PC-9 (cell line): ENCODE data around the gene ANKRD13A. TPM values are rescaled to one million over a fixed set of nuclear protein-coding genes. Genes with fewer than 3 reads are reported as not detected.

ENCODE experiments used
- BruUV-seq: library from RNA; stranded (reverse); fragments of 400-500 nt; replicated peaks from 2 replicates; lab custom pipeline; 2021; lab: Mats Ljungman, UMichigan
- CTCF ChIA-PET: fragments of 300-600 bp; sonication (Branson Sonifier 250); formaldehyde crosslinking; loops from one replicate; lab custom pipeline; 2022; ENCODE audit warnings: antibody characterized with exemption; lab: Charles Lee
- POLR2A ChIA-PET: fragments of 300-600 bp; sonication (Branson Sonifier 250); formaldehyde crosslinking; loops from one replicate; lab custom pipeline; 2022; ENCODE audit warnings: antibody characterized with exemption; ENCODE audit not compliant: unreplicated experiment; lab: Charles Lee
- DNase-seq, 2 experiments: peaks; one replicate each; pipeline versions ENCODE4 v3.0.0 to v3.0.0-alpha.2; 2015 to 2022; ENCODE audit warnings: mixed read lengths in 1 of 2
- H2AFZ ChIP-seq: fragments of 200-600 bp; sonication (generic); 2 replicates; pipeline ENCODE4 v1.8.1; 2017; ENCODE audit warnings: antibody characterized with exemption
- H3F3A ChIP-seq: fragments of 200-600 bp; sonication (generic); 2 replicates; pipeline ENCODE4 v1.8.1; 2017; ENCODE audit warnings: antibody characterized with exemption, mild to moderate bottlenecking, low read depth; ENCODE audit not compliant: insufficient read depth
- H3K27ac ChIP-seq: fragments of 200-600 bp; sonication (generic); 2 replicates; pipeline ENCODE4 v1.6.1; 2016; ENCODE audit warnings: mixed run types
- H3K27me3 ChIP-seq: fragments of 200-600 bp; sonication (generic); 2 replicates; pipeline ENCODE4 v1.6.1; 2016; ENCODE audit warnings: low read depth, mixed run types; ENCODE audit not compliant: insufficient read depth
- H3K36me3 ChIP-seq: fragments of 200-600 bp; sonication (generic); 2 replicates; pipeline ENCODE4 v1.6.1; 2016; ENCODE audit warnings: low read depth, mixed run types
- H3K4me1 ChIP-seq: fragments of 200-600 bp; sonication (generic); replicated peaks from 2 replicates; pipeline ENCODE4 v1.6.1; 2016; ENCODE audit warnings: mixed run types; ENCODE audit not compliant: insufficient read depth
- H3K4me2 ChIP-seq: fragments of 200-600 bp; sonication (generic); 2 replicates; pipeline ENCODE4 v1.6.1; 2017; ENCODE audit warnings: mixed run types
- H3K4me3 ChIP-seq: fragments of 200-600 bp; sonication (generic); 2 replicates; pipeline ENCODE4 v1.6.1; 2016; ENCODE audit warnings: mixed run types
- H3K79me2 ChIP-seq: fragments of 200-600 bp; sonication (generic); 2 replicates; pipeline ENCODE4 v1.6.1; 2017; ENCODE audit warnings: low read depth, mixed run types
- H3K9me2 ChIP-seq: fragments of 200-600 bp; sonication (generic); 2 replicates; pipeline ENCODE4 v1.8.1; 2017; ENCODE audit warnings: mild to moderate bottlenecking; ENCODE audit not compliant: insufficient read depth
- H3K9me3 ChIP-seq: fragments of 200-600 bp; sonication (generic); 2 replicates; pipeline ENCODE4 v1.8.1; 2016; ENCODE audit warnings: low read depth; ENCODE audit not compliant: insufficient read depth
- H4K20me1 ChIP-seq: fragments of 200-600 bp; sonication (generic); 2 replicates; pipeline ENCODE4 v1.8.1; 2017; ENCODE audit not compliant: insufficient read depth
- CTCF ChIP-seq: fragments of 200-600 bp; sonication (generic); conservative IDR thresholded peaks from 2 replicates; pipeline ENCODE4 v1.6.1; 2017; ENCODE audit warnings: mixed run types, antibody characterized with exemption, mild to moderate bottlenecking, moderate library complexity
- EZH2 ChIP-seq: fragments of 200-600 bp; sonication (generic); IDR thresholded peaks from 2 replicates; pipeline ENCODE4 v1.8.0; 2017; ENCODE audit warnings: antibody characterized with exemption, low read depth
- intact Hi-C: fragments of 100-400 bp; cut with micrococcal nuclease; formaldehyde crosslinking; loops from one replicate; pipeline ENCODE4 v1.10.0; 2022; ENCODE audit not compliant: unreplicated experiment
- total RNA-seq: library from RNA; stranded (reverse); gene quantifications from 2 replicates; pipeline ENCODE4 v1.2.3, GENCODE V29; 2021

ANKRD13A gene
- total RNA-seq, 1 experiment from 2014 or later, result 66.9 TPM

GRCh38 chr12:109961201-109961600, 38.0 kb upstream of the ANKRD13A start:
- H3K27ac ChIP-seq, result no peak overlapping the region
- intact Hi-C loops, result no loop called here
- H3K9me3 ChIP-seq, result no peaks in the 10 kb centered on the region
- H3K79me2 ChIP-seq, result no peaks in the 10 kb centered on the region
- H3K27me3 ChIP-seq, result no peaks in the 10 kb centered on the region
- 0 out of 2 replicates have a peak, but pooled peaks cover 10% of the 10 kb centered on the region for H3F3A ChIP-seq
- no peaks in the 10 kb centered on the region for H4K20me1 ChIP-seq
- no peak overlapping the region for H3K4me2 ChIP-seq
- no peak overlapping the region for H3K4me3 ChIP-seq
- ChIA-PET POLR2A (no interaction called here), CTCF (no interaction called here)
- H3K36me3 ChIP-seq, result peaks cover 16% of the 10 kb centered on the region
- BruUV-seq, result no TSS peak
- H2AFZ ChIP-seq, result no peak overlapping the region
- H3K4me1 ChIP-seq, result no peaks in the 10 kb centered on the region; the same call in 1 of the 2 replicates
- no peak for TF ChIP-seq EZH2
- no peak for TF ChIP-seq CTCF
- no peak for DNase-seq
- no peaks in the 10 kb centered on the region for H3K9me2 ChIP-seq

- no peaks in the 10 kb centered on the region for H3K9me3 ChIP-seq
- POLR2A ChIA-PET, result no interaction called here
- no peak overlapping the region for H3K27ac ChIP-seq
- peaks cover 16% of the 10 kb centered on the region for H3K36me3 ChIP-seq
- TF ChIP-seq CTCF (no peak), EZH2 (no peak)
- peaks cover 12% of the 10 kb centered on the region; the same call in 1 of the 2 replicates for H3F3A ChIP-seq
- intact Hi-C loops, result no loop called here
- H3K9me2 ChIP-seq, result no peaks in the 10 kb centered on the region
- no peaks in the 10 kb centered on the region for H3K27me3 ChIP-seq
- H4K20me1 ChIP-seq, result no peaks in the 10 kb centered on the region
- peaks cover 4% of the 10 kb centered on the region; the same call in 1 of the 2 replicates for H3K4me1 ChIP-seq
- no TSS peak for BruUV-seq
- no peak overlapping the region for H3K4me3 ChIP-seq
- no peak overlapping the region for H3K4me2 ChIP-seq
- no peak overlapping the region for H2AFZ ChIP-seq
- no peak for DNase-seq
- CTCF ChIA-PET, result no interaction called here
- no peaks in the 10 kb centered on the region for H3K79me2 ChIP-seq
Measured at GRCh38 chr12:109961612-109962011, 37.6 kb upstream of the ANKRD13A start.

- intact Hi-C loops, result no loop called here
- Histone ChIP-seq H3K4me3 (no peak overlapping the region), H3K4me1 (peaks cover 12% of the 10 kb centered on the region), H3K9me2 (no peaks in the 10 kb centered on the region), H2AFZ (no peak overlapping the region), H3K4me2 (no peak overlapping the region), H3K27me3 (no peaks in the 10 kb centered on the region), H3K79me2 (no peaks in the 10 kb centered on the region), H4K20me1 (no peaks in the 10 kb centered on the region), H3K36me3 (peaks cover 16% of the 10 kb centered on the region), H3F3A (peaks cover 20% of the 10 kb centered on the region; the same call in 1 of the 2 replicates), H3K27ac (no peak overlapping the region), H3K9me3 (no peaks in the 10 kb centered on the region)
- POLR2A ChIA-PET, result no interaction called here
- no peak for TF ChIP-seq EZH2
- no peak for TF ChIP-seq CTCF
- BruUV-seq, result no TSS peak
- DNase-seq, result no peak
- CTCF ChIA-PET, result no interaction called here
Measured at GRCh38 chr12:109962398-109962797, 36.8 kb upstream of the ANKRD13A start.
